Chondrocyte (in vitro differentiated cells): ENCODE results near the gene RASGRF1. TPM values are rescaled to one million over a fixed set of nuclear protein-coding genes. Genes with fewer than 3 reads are reported as not detected.

Experiments used
- DNase-seq: peaks from one replicate; pipeline ENCODE4 v3.0.0; 2021; ENCODE audit warnings: mixed read lengths, low spot score
- H3K27ac Mint-ChIP-seq: one replicate; pipeline ENCODE4 v1.8.0; 2021; ENCODE audit warnings: mild to moderate bottlenecking, moderate library complexity, mixed read lengths; ENCODE audit not compliant: unreplicated experiment
- H3K27me3 Mint-ChIP-seq: 2 replicates; pipeline ENCODE4 v1.8.0; 2021; ENCODE audit warnings: low read depth, mixed read lengths
- H3K36me3 Mint-ChIP-seq: 2 replicates; pipeline ENCODE4 v1.8.0; 2021; ENCODE audit warnings: low read depth, mixed read lengths
- H3K4me1 Mint-ChIP-seq: 2 replicates; pipeline ENCODE4 v1.8.0; 2021; ENCODE audit warnings: low read depth, mild to moderate bottlenecking, mixed read lengths
- H3K4me3 Mint-ChIP-seq: one replicate; pipeline ENCODE4 v1.8.0; 2021; ENCODE audit warnings: mild to moderate bottlenecking, moderate library complexity, mixed read lengths; ENCODE audit not compliant: unreplicated experiment
- H3K9me3 Mint-ChIP-seq: 2 replicates; pipeline ENCODE4 v1.8.0; 2021; ENCODE audit warnings: low read depth, mixed read lengths
- CTCF ChIP-seq: fragments of 200-600 bp; sonication (generic); IDR thresholded peaks from 2 replicates; pipeline ENCODE4 v1.5.0; 2021; ENCODE audit warnings: antibody characterized with exemption, mild to moderate bottlenecking, moderate library complexity
- total RNA-seq: library from RNA; stranded (reverse); gene quantifications from 3 replicates; pipeline ENCODE4 v1.2.1, GENCODE V29; 2021

RASGRF1 gene
- total RNA-seq, 1 donor from 2014 or later: 0.10 TPM

- H3K4me1 Mint-ChIP-seq: no peaks in the 10 kb centered on the region
- TF ChIP-seq CTCF: no peak
- DNase-seq: no peak
- no peak overlapping the region for H3K4me3 Mint-ChIP-seq
- H3K27ac Mint-ChIP-seq: no peak overlapping the region
- peaks cover 76% of the 10 kb centered on the region for H3K27me3 Mint-ChIP-seq
- peaks cover 1% of the 10 kb centered on the region for H3K36me3 Mint-ChIP-seq
- no peaks in the 10 kb centered on the region for H3K9me3 Mint-ChIP-seq
These were observed 6.1 kb downstream of the RASGRF1 start for GRCh38 chr15:79084308-79084968.

- no peak for TF ChIP-seq CTCF
- Mint-ChIP-seq H3K36me3 (peaks cover 1% of the 10 kb centered on the region), H3K9me3 (no peaks in the 10 kb centered on the region), H3K4me3 (no peak overlapping the region), H3K4me1 (no peaks in the 10 kb centered on the region), H3K27ac (no peak overlapping the region), H3K27me3 (peaks cover 66% of the 10 kb centered on the region)
- no peak for DNase-seq
These were observed 7.4 kb downstream of the RASGRF1 start for GRCh38 chr15:79083154-79083553.

- Mint-ChIP-seq H3K4me1 (no peaks in the 10 kb centered on the region), H3K27me3 (peaks cover 63% of the 10 kb centered on the region), H3K27ac (no peak overlapping the region), H3K9me3 (no peaks in the 10 kb centered on the region), H3K36me3 (peaks cover 1% of the 10 kb centered on the region), H3K4me3 (no peak overlapping the region)
- TF ChIP-seq CTCF: no peak
- DNase-seq: no peak
These were observed 8.1 kb downstream of the RASGRF1 start for GRCh38 chr15:79082363-79083070.

DNA sequence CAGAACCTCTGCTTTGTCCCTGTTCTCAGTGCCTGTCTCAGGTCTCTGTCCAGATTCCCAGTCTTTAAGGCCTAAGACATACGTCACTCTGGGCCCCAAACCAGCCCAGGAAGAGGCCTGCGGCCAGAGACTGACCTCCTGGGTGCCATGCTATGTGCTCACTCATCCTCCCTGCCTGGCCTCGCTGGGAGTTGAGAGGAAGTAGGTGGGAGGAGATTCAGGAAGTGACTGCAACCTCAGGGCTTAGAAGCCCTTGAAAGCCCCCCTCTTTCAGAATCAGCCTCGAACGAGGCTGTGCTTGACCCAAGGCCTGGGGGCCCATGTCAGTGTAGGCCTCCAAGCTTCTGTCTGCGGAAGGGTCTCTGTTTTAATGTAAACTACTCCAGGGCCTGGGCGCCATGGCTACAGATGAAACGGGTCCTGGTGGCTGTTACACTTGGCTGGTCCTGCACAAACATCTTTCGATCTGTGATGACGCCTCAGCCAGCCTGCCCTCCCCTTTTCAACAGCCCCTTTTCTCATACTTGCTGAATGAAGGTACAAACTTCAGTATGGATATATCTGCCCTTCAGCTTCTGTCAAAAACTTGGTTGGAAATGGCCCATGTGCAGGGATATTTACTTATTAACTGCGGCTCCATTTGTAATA is 11.7 kb downstream of the RASGRF1 start:
- no peak overlapping the region for H3K4me3 Mint-ChIP-seq
- TF ChIP-seq CTCF: no peak
- H3K27ac Mint-ChIP-seq: no peak overlapping the region
- H3K27me3 Mint-ChIP-seq: peaks cover 42% of the 10 kb centered on the region
- DNase-seq: no peak
- H3K4me1 Mint-ChIP-seq: no peaks in the 10 kb centered on the region
- H3K9me3 Mint-ChIP-seq: no peaks in the 10 kb centered on the region
- no peaks in the 10 kb centered on the region for H3K36me3 Mint-ChIP-seq

DNA sequence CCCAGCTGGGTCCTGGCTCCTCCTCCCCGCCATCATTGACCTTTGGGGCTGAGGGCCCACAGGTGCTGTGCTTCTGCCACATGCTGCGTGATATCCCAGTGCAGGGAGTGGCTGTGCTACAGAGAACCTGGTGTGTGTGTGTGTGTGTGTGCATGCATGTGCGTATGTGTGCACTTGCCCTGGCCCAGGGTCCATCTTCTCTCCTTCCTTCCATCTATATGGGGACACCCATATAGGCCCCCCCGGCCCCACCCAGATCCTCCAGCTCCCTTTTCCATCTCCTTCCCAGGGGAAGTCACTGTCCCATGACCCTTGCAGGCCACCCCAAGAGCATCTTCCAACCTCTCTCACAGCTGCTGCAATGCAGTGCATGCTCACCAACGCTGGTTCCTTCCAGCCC is 12.6 kb downstream of the RASGRF1 start:
- no peak overlapping the region for H3K27ac Mint-ChIP-seq
- TF ChIP-seq CTCF: no peak
- no peak for DNase-seq
- peaks cover 36% of the 10 kb centered on the region for H3K27me3 Mint-ChIP-seq
- H3K9me3 Mint-ChIP-seq: no peaks in the 10 kb centered on the region
- no peaks in the 10 kb centered on the region for H3K4me1 Mint-ChIP-seq
- no peak overlapping the region for H3K4me3 Mint-ChIP-seq
- H3K36me3 Mint-ChIP-seq: no peaks in the 10 kb centered on the region
